Right ventricle myocardium inferior (tissue), 1 donor: ENCODE results near the gene ENTPD8. TPM values are rescaled to one million over a fixed set of nuclear protein-coding genes. Genes with fewer than 3 reads are reported as not detected.
A peak's percentile ranks its signal among the peaks of the same experiment; 100 is the strongest.

Experiments
- ATAC-seq: fragments of 200-7000 bp; cut with Tn5 transposase; one replicate; pipeline ENCODE4 v1.9.1; 2020; ENCODE audit warnings: mild to moderate bottlenecking, moderate library complexity
- DNase-seq: peaks from one replicate; pipeline ENCODE4 v3.0.0; 2021; ENCODE audit errors: missing footprints
- intact Hi-C: fragments of 100-400 bp; cut with DNase I; formaldehyde crosslinking; loops from one replicate; pipeline ENCODE4 v1.11.0; 2022
- long read RNA-seq: library from polyadenylated mRNA; unstranded; transcript quantifications from one replicate; pipeline ENCODE4 v2.0.0, GENCODE V29; 2021
- total RNA-seq: library from RNA; stranded (reverse); fragmentation: NEBNext Ultra II Directional; extraction: Animal tissue kit (Norgen Biotek cat#: 25700); gene quantifications from one replicate; pipeline ENCODE4 v1.2.1, GENCODE V29; 2021
- donor health status: DM: no; HTN: yes; CAD: no; lungs with severe emphysema.

The ENTPD8 gene, protein sequence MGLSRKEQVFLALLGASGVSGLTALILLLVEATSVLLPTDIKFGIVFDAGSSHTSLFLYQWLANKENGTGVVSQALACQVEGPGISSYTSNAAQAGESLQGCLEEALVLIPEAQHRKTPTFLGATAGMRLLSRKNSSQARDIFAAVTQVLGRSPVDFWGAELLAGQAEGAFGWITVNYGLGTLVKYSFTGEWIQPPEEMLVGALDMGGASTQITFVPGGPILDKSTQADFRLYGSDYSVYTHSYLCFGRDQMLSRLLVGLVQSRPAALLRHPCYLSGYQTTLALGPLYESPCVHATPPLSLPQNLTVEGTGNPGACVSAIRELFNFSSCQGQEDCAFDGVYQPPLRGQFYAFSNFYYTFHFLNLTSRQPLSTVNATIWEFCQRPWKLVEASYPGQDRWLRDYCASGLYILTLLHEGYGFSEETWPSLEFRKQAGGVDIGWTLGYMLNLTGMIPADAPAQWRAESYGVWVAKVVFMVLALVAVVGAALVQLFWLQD
- not detected for total RNA-seq
- long read RNA-seq = 0 reads

DNA sequence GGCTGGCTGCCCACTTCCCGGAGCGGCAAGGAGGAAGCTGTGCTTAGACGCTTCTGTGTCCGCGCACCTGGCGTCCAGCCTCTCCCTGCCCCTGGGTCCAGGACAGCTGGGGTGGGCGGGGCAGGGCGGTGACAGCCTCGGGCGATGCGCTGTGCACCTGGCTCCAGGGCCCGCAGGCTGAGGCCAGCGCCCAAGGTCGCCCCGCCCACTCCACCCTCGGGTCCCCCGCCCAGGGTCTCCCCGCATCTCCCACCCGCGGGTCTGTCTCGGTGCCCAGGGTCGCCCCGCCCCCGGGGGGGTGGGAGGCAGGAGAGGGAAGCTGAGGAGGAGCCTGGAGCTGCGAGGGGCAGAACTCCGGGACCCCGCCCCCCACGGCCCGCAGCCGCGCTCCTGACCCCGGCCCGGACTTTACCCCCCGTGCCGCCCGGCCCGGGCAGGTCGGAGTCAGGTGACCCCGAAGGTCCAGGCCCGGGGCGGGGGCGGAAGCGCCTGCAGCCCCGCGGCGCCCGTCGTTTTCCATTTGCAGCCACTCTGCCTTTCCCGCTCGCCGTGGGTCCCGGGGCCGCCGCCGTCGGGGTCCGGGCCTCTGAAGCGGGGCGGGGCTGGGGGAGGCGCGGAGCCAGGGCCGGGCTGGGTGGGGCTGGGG lies at the start of gene ENTPD8:
Gene ENTPD8 (minus strand): TSS at position 69 of the 646 bp plus-strand sequence. CDS start 3,072 bp downstream, outside the sequence.
- peak; percentile 65 for DNase-seq
- intact Hi-C loops = no loop called here
- ATAC-seq = no peak

DNA sequence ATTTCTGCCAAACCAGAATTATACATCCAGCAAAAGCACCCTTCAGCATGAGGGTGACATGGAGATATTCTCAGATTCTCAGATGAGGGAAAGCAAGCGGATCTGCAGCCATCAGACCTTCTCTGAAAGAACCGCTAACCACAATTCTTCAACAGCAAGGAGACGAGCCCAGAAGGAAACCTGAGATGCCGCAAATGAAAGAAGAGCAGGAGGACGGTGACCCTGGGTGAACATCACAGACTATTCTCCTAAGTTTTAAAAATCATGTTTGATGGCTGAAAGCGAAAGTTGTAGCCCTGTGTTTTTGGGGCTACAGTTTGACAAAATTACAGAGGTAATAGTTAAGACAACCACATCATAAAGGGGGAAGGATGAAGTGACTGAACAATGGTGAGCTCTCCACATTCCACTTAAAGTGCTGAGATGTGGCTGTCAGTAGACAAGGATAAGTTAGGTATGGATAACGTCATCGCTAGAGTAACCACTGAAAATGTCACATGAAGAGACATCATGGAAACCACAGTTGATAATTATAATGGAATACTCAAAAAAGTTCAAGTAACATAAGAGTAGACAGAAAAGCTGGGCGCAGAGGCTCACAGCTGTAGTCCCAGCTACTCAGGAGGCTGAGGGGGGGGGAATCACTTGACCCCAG lies 49.5 kb upstream of the ENTPD8 start:
- DNase-seq = no peak
- ATAC-seq = no peak
- intact Hi-C loops = no loop called here

DNA sequence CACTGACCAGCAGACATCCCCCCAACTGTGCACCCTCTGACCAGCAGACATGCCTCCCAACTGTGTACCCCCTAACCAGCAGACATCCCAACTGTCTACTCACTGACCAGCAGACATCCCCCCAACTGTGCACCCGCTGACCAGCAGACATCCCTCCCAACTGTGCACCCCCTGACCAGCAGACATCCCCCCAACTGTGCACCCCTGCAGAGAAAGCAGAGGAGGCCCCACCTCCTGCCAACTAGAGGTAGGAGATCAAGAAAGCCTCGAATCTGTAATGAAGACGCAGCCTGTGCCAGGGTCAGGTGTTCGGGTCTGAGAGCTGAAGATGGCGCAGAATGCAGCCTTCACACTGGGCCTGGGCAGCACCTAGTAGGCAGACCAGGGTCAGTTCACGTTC lies 47.7 kb upstream of the ENTPD8 start:
- DNase-seq (no peak), ATAC-seq (no peak)
- intact Hi-C loops = no loop called here

DNA sequence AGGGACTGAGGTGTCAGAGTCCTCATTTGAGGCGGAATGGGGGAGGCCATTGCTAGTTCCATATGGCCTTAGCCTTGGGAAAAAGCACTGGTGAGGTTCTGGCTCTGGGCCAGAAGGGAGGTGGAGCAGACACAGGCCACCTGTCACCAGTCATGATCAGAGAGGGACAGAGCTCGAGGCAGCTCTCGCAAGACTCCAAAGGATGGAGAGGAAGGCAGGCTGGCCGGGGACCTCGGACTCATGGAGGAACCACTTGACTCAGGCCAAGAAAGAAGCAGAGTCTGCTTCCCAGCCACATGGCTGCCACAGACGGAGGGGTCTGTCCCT lies 47.1 kb upstream of the ENTPD8 start:
- intact Hi-C loops = no loop called here
- no peak for DNase-seq
- no peak for ATAC-seq

DNA sequence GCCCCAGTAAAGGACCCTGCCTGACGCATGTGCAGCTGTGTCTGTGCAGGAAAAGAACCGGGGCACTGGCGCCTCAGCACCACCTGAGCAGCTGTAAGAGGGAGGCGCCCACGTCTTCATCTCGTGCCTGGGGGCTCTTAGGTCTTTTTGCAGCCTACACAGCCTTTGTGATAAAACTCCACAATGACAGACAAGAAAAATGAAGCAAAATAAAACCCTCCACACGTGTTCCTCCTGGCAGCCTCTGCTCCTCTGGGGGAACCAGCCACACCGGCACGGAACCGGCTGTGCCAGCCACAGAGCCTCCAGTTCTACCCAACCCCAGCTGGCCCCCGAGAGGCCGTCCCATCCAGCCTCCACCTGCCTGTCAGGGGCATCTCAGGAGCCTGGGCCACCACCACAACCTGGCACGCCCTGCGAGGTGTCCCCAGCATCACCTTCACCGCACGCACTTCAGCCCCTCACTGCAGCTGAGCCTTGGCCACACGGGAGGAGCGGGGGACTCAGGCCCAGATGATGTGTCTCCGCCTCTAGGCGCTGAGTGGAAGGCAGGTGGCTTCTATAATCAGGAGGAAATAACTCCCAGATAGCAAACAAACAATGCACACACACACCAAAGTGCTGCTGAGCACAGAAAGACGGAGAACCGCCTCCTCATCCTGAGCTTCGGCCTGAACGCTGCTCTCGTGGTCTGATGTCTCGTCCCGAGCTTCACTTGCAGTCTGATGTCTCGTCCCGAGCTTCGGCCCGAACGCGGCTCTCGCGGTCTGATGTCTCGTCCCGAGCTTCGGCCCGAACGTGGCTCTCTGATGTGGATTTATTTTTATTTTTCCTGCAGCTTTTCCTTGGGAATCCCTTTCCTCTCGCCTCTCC lies 46.5 kb upstream of the ENTPD8 start:
- intact Hi-C loops = no loop called here
- DNase-seq (peak; percentile 46), ATAC-seq (peak; percentile 20)

DNA sequence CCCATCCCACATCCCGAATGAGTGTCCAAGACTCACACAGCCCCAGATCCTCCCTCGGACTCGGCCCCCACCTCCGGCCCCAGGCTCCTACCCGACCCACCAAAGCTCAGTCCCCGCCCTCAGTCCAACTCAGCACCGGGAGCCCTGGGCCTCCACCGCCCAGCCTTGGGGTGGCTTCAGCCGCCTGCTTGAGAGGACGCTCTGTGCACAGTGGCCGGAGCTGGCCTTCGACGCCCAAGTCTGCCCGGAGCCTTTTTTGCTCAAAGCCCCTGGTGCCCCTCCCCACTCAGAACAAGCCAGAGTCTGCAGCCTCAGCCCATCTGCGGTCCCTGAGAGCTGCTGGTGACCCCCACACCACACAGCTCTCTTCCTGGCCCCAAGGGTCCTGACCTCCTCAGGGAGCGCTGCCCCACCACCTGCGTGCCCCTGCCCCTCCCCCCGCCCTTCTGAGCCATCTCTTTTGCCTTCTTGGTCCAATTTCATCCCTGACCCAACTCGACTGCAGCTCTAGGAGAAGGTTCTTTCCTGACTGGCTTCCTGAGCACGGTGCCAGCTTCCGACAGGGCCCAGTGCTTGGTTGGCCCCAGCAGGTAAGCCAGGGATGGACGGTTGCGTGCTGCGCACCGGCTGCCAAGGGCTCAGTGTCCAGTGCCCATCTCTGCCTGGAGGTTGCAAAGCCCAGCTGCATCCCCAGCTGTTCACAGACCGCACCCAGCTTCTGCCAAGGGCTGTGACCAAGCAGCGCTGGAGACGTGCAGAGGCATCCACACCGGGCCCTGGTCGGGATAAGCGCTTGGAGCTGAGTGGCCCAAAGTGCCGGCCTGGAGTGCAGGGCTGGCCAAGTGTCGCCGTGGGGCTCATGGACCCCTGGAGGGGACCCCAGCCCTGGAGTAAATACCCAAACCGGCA lies 45.6 kb upstream of the ENTPD8 start:
- ATAC-seq (no peak), DNase-seq (no peak)
- intact Hi-C loops = no loop called here

DNA sequence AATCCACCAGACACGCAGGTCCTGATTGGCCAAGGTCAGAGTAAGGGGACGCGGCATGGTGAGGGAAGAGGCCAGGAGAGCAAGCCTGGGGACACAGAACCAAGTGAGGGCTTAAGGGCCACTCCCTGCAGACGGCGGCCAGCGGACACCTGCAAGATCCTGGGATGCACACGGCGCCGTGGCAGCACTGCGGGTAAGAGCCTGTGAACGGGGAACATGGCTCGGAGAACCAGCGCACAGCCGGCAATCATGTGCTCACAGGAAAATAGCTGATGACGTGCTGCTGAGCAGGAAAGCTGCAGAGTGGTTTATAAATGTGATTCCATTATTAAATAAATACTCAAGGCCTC lies 45.0 kb upstream of the ENTPD8 start:
- DNase-seq (no peak), ATAC-seq (no peak)
- intact Hi-C loops = no loop called here

DNA sequence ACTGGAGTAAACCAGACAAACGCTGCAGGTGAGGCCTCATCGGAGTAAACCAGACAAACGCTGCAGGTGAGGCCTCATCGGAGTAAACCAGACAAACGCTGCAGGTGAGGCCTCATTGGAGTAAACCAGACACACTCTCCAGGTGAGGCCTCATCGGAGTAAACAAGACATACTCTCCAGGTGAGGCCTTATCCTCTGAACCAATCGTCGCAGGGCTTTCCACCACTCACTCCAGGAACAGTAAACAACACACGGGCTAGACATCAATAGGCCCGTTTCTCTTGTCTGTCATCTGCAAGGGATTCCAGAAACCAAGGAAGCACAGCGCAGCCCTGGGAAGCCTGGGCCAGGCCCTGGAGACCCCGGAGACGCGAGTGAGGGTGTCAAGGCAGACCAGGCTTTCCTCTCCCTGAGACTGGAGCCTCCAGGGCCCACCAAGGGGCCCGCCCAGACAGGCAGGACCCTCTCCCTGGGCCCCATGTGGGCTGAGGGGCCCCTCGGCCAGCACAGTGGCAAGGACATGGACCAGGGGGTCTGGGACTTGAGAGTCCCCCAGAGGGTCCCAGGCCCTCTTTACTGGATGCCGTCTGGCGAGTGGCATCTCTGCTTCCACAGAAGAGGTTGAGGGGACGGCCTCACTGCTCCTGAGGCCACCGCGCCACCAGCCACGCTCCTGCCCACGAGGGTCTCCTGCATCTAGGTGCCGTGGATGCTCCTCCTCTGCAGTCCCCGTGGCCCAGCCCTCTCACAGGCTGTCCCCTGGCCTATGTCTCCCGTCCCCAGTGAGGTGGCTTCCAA lies 44.4 kb upstream of the ENTPD8 start:
- intact Hi-C loops = no loop called here
- no peak for ATAC-seq
- DNase-seq = no peak

DNA sequence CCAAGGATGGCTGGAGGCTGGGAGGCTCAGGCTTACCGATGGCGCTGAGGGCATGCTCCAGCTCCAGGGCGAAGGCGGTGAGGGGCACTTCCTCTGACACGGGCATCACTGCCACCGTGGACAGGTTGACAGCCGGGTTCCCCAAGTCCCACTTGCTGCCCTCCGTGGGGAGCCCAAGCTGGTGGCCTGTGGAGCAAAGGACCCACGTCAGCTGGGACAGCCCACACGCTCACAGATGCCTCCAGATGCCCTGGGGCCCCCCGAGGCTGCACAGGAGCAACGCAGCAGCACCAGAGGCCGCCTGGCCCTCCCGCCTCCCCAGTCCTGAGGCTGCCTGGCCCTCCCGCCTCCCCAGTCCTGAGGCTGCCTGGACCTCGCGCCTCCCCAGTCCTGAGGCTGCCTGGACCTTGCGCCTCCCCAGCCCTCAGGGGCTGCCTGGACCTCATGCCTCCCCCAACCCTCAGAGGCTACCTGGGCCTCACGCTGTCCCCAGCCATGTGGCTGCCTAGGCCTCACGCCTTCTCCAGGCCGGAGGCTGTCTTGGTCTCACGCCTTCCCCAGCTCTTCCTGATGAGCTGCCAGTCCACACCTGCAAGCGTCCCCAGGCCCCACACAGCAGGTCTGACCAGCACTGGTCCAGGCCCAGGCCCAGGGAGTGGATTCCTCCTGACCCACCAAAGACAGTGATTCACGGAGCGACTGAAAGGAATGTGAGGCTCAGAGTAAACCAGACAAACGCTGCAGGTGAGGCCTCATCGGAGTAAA lies 43.6 kb upstream of the ENTPD8 start:
- ATAC-seq (no peak), DNase-seq (no peak)
- intact Hi-C loops = no loop called here

DNA sequence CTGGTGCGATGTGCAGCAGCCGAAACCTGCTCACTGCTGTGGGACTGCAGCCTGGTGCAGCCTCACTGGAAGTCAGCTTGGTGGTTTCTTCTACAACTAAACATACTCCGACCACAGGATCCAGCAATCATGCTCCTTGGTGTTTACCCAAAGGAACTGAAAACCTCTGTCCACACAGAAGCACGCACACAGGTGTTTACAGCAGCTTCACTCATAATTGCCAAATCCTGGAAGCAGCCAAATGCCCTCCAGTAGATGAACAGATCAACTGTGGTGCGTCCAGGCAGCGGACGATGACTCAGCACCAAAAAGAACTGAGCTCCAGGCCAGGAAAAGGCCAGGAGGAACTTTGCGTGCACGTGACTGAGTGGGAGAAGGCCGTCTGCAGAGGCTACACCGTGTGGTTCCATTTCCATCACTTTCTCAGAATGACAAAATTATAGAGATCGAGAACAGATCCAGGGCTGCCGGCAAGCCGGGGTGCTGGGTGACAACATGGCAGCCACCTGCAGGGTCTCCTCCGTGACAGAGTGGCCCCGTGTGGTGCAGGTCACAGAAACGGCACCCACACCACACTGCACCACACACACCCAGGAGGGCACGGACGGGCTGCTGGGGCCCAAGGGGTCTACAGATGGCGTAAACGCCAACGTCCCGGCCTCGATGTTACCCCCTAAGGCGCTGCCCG lies 41.1 kb upstream of the ENTPD8 start:
- intact Hi-C loops = no loop called here
- DNase-seq (no peak), ATAC-seq (peak; percentile 41)

DNA sequence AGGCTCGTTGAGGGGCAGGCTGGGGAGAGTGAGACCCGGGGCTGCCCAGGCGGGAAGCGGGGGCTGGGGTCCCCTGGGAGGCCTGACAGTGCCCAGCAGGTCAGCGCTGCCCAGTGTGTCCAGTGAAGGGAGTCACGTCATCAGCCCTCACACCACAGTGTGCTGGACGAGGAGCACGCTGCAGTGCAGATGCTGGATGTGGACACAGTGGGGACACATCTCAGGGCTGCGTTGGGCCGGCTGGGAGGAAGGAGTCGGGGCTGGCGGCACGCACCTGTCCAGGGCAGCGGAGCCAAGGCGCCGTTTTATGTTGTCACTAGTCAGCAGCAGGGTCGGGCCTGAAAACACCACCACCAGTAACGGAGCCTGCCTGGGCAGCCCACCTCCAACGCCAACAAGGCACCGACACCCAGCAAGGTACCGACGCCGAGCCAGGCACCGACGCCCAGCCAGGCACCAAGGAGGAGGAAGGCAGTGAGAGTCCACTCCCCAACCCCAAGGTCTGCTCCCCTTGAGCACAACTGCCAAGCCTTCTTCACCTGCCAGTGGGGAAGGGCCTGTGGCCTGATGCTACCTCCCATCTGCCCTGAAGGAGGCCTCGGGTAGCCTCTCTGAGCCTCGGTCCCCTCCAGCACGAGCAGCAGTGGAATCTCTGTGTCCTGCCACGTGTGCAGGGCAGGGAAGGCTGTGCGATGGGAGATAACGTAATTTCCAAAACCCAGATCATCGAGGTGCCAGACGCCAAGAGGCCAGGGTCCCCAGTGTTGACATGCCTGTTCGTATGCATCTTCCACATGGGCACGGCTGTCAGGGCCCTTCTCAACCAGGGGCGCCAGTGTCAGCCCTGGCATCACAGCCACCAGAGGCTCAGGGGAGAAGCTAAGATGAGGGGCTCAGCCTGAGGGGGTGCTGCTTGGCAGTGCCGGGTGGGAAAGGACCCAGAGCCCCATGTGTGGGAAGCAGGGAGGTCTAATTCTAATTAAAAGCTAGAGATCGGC lies 39.8 kb upstream of the ENTPD8 start:
- ATAC-seq = no peak
- intact Hi-C loops = no loop called here
- no peak for DNase-seq

DNA sequence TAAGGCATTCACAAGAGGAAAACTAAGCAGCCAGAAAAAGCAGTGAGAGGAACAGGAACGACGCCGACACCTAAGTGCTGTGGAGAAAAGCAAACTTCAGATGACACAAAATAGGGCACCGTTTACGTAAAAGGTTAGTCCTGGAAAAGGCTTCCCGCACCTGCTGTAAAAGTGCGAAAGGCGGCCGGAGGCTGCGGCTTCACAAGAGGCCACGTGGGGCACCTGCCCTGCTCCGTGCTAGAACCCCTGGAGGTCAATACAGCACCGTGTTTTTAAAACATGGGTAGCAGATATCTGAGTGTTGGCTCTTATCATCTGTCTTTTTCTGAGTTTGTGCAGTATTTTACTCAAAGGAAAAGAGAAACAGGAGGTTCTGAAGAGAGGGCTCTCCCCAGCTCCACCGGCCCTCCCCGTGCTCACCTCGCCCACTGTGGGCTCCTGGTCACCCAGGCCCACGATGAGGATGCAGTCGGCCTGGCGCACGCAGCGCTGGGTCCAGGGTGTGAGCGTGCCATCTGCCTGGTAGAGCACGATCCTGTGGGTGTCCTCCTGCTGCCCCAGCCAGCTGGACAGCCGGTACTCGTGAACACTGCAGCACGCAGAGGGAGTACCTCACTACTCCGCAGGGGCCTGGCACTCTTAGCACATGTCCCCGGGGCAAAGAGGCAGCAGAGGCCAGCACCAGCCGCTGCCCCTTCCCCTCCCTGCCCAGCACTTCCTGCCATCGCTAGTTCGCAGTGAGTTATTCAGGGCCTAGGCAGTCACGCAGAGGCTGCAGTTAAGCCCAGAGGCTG lies 38.9 kb upstream of the ENTPD8 start:
- ATAC-seq (no peak), DNase-seq (peak; percentile 39)
- intact Hi-C loops = no loop called here

DNA sequence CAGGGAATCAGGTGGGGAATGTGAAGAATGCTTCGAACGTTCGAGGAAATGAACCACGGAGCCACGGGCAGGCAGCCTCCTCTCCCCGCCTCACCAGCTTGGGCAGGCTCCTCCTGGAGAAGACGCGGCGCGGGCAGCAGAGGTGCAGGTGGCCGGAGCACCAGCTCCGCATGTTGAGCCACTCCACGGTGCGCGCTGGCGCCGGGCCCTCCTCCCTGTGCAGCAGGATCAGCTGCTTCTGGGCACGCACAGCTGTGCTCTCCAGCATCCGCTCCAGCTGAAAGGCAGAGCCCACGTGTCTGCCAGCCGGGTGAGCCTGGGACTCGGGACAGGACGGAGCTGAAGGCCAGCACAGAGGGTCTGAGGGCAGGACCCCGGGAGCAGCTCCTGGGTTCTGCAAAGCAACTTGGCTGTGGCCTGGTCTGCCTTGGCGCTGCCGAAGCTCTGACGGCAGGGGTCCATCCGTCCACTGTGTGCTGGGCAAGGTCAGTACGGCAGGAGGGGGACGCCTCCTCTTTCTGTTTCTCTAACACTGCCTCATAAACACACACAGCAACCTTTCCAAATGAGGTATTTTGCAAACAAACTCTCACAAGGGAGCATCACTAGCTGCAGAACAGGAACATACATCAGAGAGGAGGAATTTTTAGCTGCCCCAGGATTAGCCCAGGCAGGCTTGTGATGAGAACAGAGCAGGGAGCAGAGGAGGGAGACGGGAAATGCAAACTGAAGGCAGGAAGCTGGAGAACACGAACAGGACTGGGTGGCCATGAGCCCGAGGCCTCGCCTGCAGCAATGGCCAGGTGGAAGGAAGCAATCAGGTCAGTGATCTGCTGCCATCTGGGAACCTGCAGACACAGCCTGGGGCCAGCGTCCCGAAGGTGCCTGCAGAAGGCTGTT lies 38.1 kb upstream of the ENTPD8 start:
- intact Hi-C loops = no loop called here
- DNase-seq (peak; percentile 55), ATAC-seq (no peak)
